H1 (cell line): Measurements from ENCODE around the gene HRCT1. TPM values are rescaled to one million over a fixed set of nuclear protein-coding genes. Genes with fewer than 3 reads are reported as not detected.

ENCODE experiments used
- CTCF ChIA-PET: fragments of 300-600 bp; sonication (Branson Sonifier 250); formaldehyde crosslinking; loops from one replicate; lab custom pipeline; 2021; ENCODE audit not compliant: partially characterized antibody; lab: Charles Lee
- POLR2A ChIA-PET: fragments of 300-600 bp; sonication (Branson Sonifier 250); formaldehyde crosslinking; loops from one replicate; lab custom pipeline; 2021; ENCODE audit warnings: inconsistent platforms; ENCODE audit not compliant: partially characterized antibody; lab: Charles Lee
- DNase-seq, 2 experiments: peaks; one replicate each; pipeline versions ENCODE4 v3.0.0 to v3.0.0-alpha.2; 2010 to 2022; ENCODE audit warnings: low spot score in 2 of 2, low read depth in 1 of 2, mixed read lengths in 1 of 2
- FAIRE-seq: peaks from 2 replicates; lab custom pipeline; 2011; peaks lifted over from hg19 to GRCh38; lab: Jason Lieb, UNC
- H2AFZ ChIP-seq: 2 replicates; pipeline ENCODE4 v1.8.1; 2012; ENCODE audit warnings: low read length, inconsistent platforms
- H2AK5ac ChIP-seq: 2 replicates; pipeline ENCODE4 v1.6.1; 2013; ENCODE audit warnings: low read depth, low read length
- H2BK120ac ChIP-seq: replicated peaks from 2 replicates; pipeline ENCODE3; 2013; ENCODE audit warnings: low read depth, low read length, inconsistent platforms
- H2BK12ac ChIP-seq: 2 replicates; pipeline ENCODE4 v1.6.1; 2013; ENCODE audit warnings: low read depth, low read length
- H2BK15ac ChIP-seq: 2 replicates; pipeline ENCODE4 v1.6.1; 2013; ENCODE audit warnings: low read length
- H2BK20ac ChIP-seq: 2 replicates; pipeline ENCODE4 v1.6.1; 2013; ENCODE audit warnings: low read length
- H2BK5ac ChIP-seq: 2 replicates; pipeline ENCODE4 v1.6.1; 2013; ENCODE audit warnings: low read depth, low read length
- H3K14ac ChIP-seq: 2 replicates; pipeline ENCODE4 v1.6.1; 2013; ENCODE audit warnings: inconsistent platforms; ENCODE audit not compliant: insufficient read length
- H3K18ac ChIP-seq: 2 replicates; pipeline ENCODE4 v1.6.1; 2013; ENCODE audit warnings: low read length; ENCODE audit errors: extremely low read depth
- H3K23ac ChIP-seq: 2 replicates; pipeline ENCODE4 v1.6.1; 2013; ENCODE audit warnings: inconsistent platforms; ENCODE audit not compliant: insufficient read length
- H3K23me2 ChIP-seq: 2 replicates; pipeline ENCODE4 v1.6.1; 2013; ENCODE audit warnings: low read depth, low read length
- H3K27ac ChIP-seq: 2 replicates; pipeline ENCODE4 v1.6.1; 2011; ENCODE audit warnings: low read depth, low read length, inconsistent platforms
- H3K27me3 ChIP-seq, 4 experiments: replicated peaks in 1 of 4; 1 replicate in 1 of 4; 2 replicates in 3 of 4; pipeline versions ENCODE4 v1.6.1 to v1.8.1; 2011 to 2013; ENCODE audit warnings: low read length in 3 of 4, mild to moderate bottlenecking in 3 of 4, inconsistent platforms in 2 of 4, mixed read lengths in 2 of 4, moderate library complexity in 1 of 4; ENCODE audit not compliant: control insufficient read depth in 3 of 4, insufficient read depth in 3 of 4; ENCODE audit errors: extremely low read depth in 1 of 4
- H3K36me3 ChIP-seq, 4 experiments: 2 replicates each; pipeline versions ENCODE4 v1.6.1 to v1.8.1; 2011 to 2013; ENCODE audit warnings: mild to moderate bottlenecking in 4 of 4, low read length in 3 of 4, moderate library complexity in 2 of 4, control low read depth in 1 of 4, inconsistent platforms in 1 of 4; ENCODE audit not compliant: insufficient read depth in 4 of 4, control insufficient read depth in 2 of 4
- H3K4ac ChIP-seq: replicated peaks from 2 replicates; pipeline ENCODE3; 2013; ENCODE audit warnings: low read length, low read depth, mixed read lengths, inconsistent platforms; ENCODE audit not compliant: insufficient read length
- H3K4me1 ChIP-seq, 4 experiments: replicated peaks in 1 of 4; 1 replicate in 1 of 4; 2 replicates in 3 of 4; pipeline versions ENCODE4 v1.6.1 to v1.8.1; 2011 to 2013; ENCODE audit warnings: low read length in 3 of 4, inconsistent platforms in 2 of 4, mixed read lengths in 1 of 4; ENCODE audit not compliant: insufficient read depth in 4 of 4, control insufficient read depth in 3 of 4
- H3K4me2 ChIP-seq, 2 experiments: 2 replicates each; pipeline versions ENCODE4 v1.6.1 to v1.8.1; 2011 to 2013; ENCODE audit warnings: low read depth in 2 of 2, low read length in 2 of 2, control low read depth in 1 of 2, inconsistent platforms in 1 of 2, mild to moderate bottlenecking in 1 of 2; ENCODE audit not compliant: insufficient read depth in 1 of 2
- H3K4me3 ChIP-seq, 4 experiments: fragments of 200-600, 300-600 bp in 1 of 4; sonication (generic), shearing (Covaris generic), sonication (Bioruptor Twin) in 1 of 4; 2 replicates each; pipeline versions ENCODE4 v1.5.1 to v1.8.1; 2011 to 2016; ENCODE audit warnings: low read length in 4 of 4, low read depth in 3 of 4, control low read depth in 2 of 4, inconsistent platforms in 2 of 4, mild to moderate bottlenecking in 2 of 4, mixed read lengths in 1 of 4, moderate library complexity in 1 of 4; ENCODE audit not compliant: insufficient read depth in 2 of 4; ENCODE audit errors: extremely low read depth in 1 of 4
- H3K56ac ChIP-seq: replicated peaks from 2 replicates; pipeline ENCODE3; 2013; ENCODE audit warnings: low read depth, mild to moderate bottlenecking, mixed read lengths, low read length, inconsistent platforms; ENCODE audit not compliant: insufficient read length
- H3K79me1 ChIP-seq: 2 replicates; pipeline ENCODE4 v1.6.1; 2013; ENCODE audit warnings: low read depth, low read length, control low read depth
- H3K79me2 ChIP-seq, 2 experiments: 2 replicates each; pipeline versions ENCODE4 v1.6.1 to v1.8.1; 2012 to 2013; ENCODE audit warnings: low read length in 2 of 2, mild to moderate bottlenecking in 2 of 2, inconsistent platforms in 1 of 2; ENCODE audit not compliant: insufficient read depth in 2 of 2, control insufficient read depth in 1 of 2
- H3K9ac ChIP-seq, 4 experiments: replicated peaks in 1 of 4; 1 replicate in 1 of 4; 2 replicates in 3 of 4; pipeline versions ENCODE4 v1.6.1 to v1.8.1; 2011 to 2013; ENCODE audit warnings: low read depth in 3 of 4, low read length in 3 of 4, control low read depth in 2 of 4, mild to moderate bottlenecking in 2 of 4, moderate library complexity in 2 of 4, inconsistent platforms in 1 of 4; ENCODE audit errors: extremely low read depth in 1 of 4
- H3K9me3 ChIP-seq, 2 experiments: 2 replicates each; pipeline versions ENCODE4 v1.6.1 to v1.8.1; 2012 to 2013; ENCODE audit warnings: mild to moderate bottlenecking in 2 of 2, moderate library complexity in 2 of 2, control low read depth in 1 of 2, inconsistent platforms in 1 of 2, low read depth in 1 of 2, low read length in 1 of 2, mixed read lengths in 1 of 2; ENCODE audit not compliant: insufficient read depth in 2 of 2
- H4K20me1 ChIP-seq, 2 experiments: replicated peaks in 1 of 2; 2 replicates each; pipeline versions ENCODE3 to v1.8.1; 2011 to 2013; ENCODE audit warnings: inconsistent platforms in 2 of 2, low read length in 2 of 2, mild to moderate bottlenecking in 1 of 2; ENCODE audit not compliant: insufficient read depth in 2 of 2, control insufficient read depth in 1 of 2
- H4K5ac ChIP-seq: 2 replicates; pipeline ENCODE4 v1.6.1; 2013; ENCODE audit warnings: low read length, low read depth, mixed read lengths, inconsistent platforms; ENCODE audit not compliant: insufficient read length
- H4K8ac ChIP-seq: 2 replicates; pipeline ENCODE4 v1.8.0; 2013; ENCODE audit warnings: mild to moderate bottlenecking, moderate library complexity, low read length, inconsistent platforms; ENCODE audit not compliant: insufficient read depth; ENCODE audit errors: extremely low read depth
- H4K91ac ChIP-seq: replicated peaks from 2 replicates; pipeline ENCODE3; 2013; ENCODE audit warnings: low read length, mixed read lengths, inconsistent platforms; ENCODE audit not compliant: insufficient read length
- BACH1 ChIP-seq: IDR thresholded peaks from 2 replicates; pipeline ENCODE4 v1.6.1; 2012; ENCODE audit warnings: low read length, improper control_type of control experiment
- CEBPB ChIP-seq: IDR thresholded peaks from 2 replicates; pipeline ENCODE4 v1.6.1; 2012; ENCODE audit warnings: low read depth, low read length
- EZH2 ChIP-seq: fragments of 200-600 bp; sonication (generic); IDR thresholded peaks from 2 replicates; pipeline ENCODE4 v1.7.1; 2012; ENCODE audit warnings: low read depth, mild to moderate bottlenecking, moderate library complexity, low read length, inconsistent platforms; ENCODE audit not compliant: severe bottlenecking
- GABPA ChIP-seq: IDR thresholded peaks from 2 replicates; pipeline ENCODE4 v1.6.1; 2011; ENCODE audit warnings: mild to moderate bottlenecking, low read length, moderate library complexity, borderline replicate concordance; ENCODE audit not compliant: insufficient read depth
- GTF2F1 ChIP-seq: IDR thresholded peaks from 2 replicates; pipeline ENCODE4 v1.6.1; 2012; ENCODE audit warnings: low read depth, low read length, improper control_type of control experiment, borderline replicate concordance
- NANOG ChIP-seq: IDR thresholded peaks from 2 replicates; pipeline ENCODE4 v1.6.1; 2011; ENCODE audit warnings: low read length, low read depth, mild to moderate bottlenecking, inconsistent platforms; ENCODE audit not compliant: insufficient read depth, poor library complexity, severe bottlenecking
- RAD21 ChIP-seq, 2 experiments: IDR thresholded peaks in 1 of 2; conservative IDR thresholded peaks in 1 of 2; 2 replicates each; pipeline ENCODE4 v1.6.1; 2011; ENCODE audit warnings: low read depth in 2 of 2, low read length in 2 of 2, improper control_type of control experiment in 1 of 2, inconsistent platforms in 1 of 2, mild to moderate bottlenecking in 1 of 2, moderate library complexity in 1 of 2
- SIRT6 ChIP-seq: IDR thresholded peaks from one replicate; pipeline ENCODE4 v1.7.1; 2012; ENCODE audit warnings: low read length, inconsistent platforms
- SP2 ChIP-seq: IDR thresholded peaks from 2 replicates; pipeline ENCODE4 v1.6.1; 2012; ENCODE audit warnings: mild to moderate bottlenecking, low read length, inconsistent platforms
- WGBS, 2 experiments: shearing (Covaris generic) in 1 of 2; methylation state at CpG; one replicate each; pipeline versions ENCODE4 v1.1.6 to v1.1.7; 2013 to 2015; ENCODE audit warnings: low lambda C conversion rate in 2 of 2, mixed read lengths in 2 of 2, inconsistent platforms in 1 of 2, low coverage in 1 of 2, missing lambda C conversion rate in 1 of 2; ENCODE audit not compliant: insufficient replicate concordance in 2 of 2, insufficient coverage in 1 of 2, insufficient read length in 1 of 2; ENCODE audit errors: extremely low coverage in 1 of 2, missing lambda C conversion rate in 1 of 2; 5-methylcytosine and 5-hydroxymethylcytosine counted together
- polyA plus RNA-seq, 7 experiments: library from polyadenylated mRNA; depleted of rRNA in 3 of 7; stranded (reverse) in 5 of 7; unstranded in 2 of 7; fragments of >200 nt in 5 of 7; fragments of 200-250 nt in 2 of 7; gene quantifications; 1 replicate in 5 of 7; 2 replicates in 1 of 7; 4 replicates in 1 of 7; pipeline versions ENCODE4 v1.2.1 to v1.2.3, GENCODE V29; 2011 to 2013; ENCODE audit warnings: missing spikeins in 2 of 7, mixed read lengths in 2 of 7
- total RNA-seq: library from RNA; stranded (reverse); fragmentation: NEBNext Ultra II Directional; extraction: Animal tissue kit (Norgen Biotek cat#: 25700); gene quantifications from 2 replicates; pipeline ENCODE4 v1.2.1, GENCODE V29; 2021

The HRCT1 gene
- total and polyA plus RNA-seq, 2 of the 8 experiments (the other 6 are each of a cell fraction or from before 2014, with no cell fraction given), result not detected

GRCh38 chr9:35939679-35940250 lies 33.8 kb downstream of the HRCT1 start:
- Histone ChIP-seq H2BK120ac (no peak overlapping the region), H4K8ac (no peak overlapping the region), H3K14ac (no peak overlapping the region), H3K4me3 (no peak overlapping the region), H2BK12ac (no peak overlapping the region), H3K9me3 (no peaks in the 10 kb centered on the region), H3K36me3 (no peaks in the 10 kb centered on the region), H2AFZ (no peak overlapping the region), H2BK15ac (no peak overlapping the region), H2AK5ac (no peak overlapping the region), H4K91ac (no peak overlapping the region), H3K79me1 (no peaks in the 10 kb centered on the region), H2BK5ac (no peak overlapping the region), H3K27me3 (peaks cover 7 to 39% (median 25%) of the 10 kb centered on the region in 4 experiments), H3K27ac (no peak overlapping the region), H2BK20ac (no peak overlapping the region), H3K9ac (no peak overlapping the region), H3K4me1 (no peaks in the 10 kb centered on the region), H3K18ac (no peak overlapping the region), H3K79me2 (no peaks in the 10 kb centered on the region), H3K56ac (no peak overlapping the region), H3K4ac (no peak overlapping the region), H3K23ac (no peak overlapping the region), H4K5ac (no peak overlapping the region), H3K4me2 (no peak overlapping the region), H3K23me2 (no peaks in the 10 kb centered on the region), H4K20me1 (no peaks in the 10 kb centered on the region)
- ChIA-PET CTCF (interaction anchor here (1.1 to 2.6 kb wide), 4 partner anchors 15 to 37 kb away, joined by 3 to 13 read pairs (median 6); partner anchors contain the start of gene SPAAR), POLR2A (no interaction called here)
- WGBS, 2 experiments, result 84% methylated on average over 8 of the region's 8 CpGs; no CpG with 5 or more reads in 1 of the 2 experiments
- TF ChIP-seq SIRT6 (no peak), GABPA (no peak), RAD21 (IDR thresholded peaks at IDR 0.05 in 1 of 2, conservative IDR thresholded peaks at IDR 0.05 in 1 of 2; ENCODE audit: low read depth in 2 of 2, low read length in 2 of 2) (no peak), CEBPB (no peak), NANOG (no peak), BACH1 (no peak), GTF2F1 (no peak), SP2 (no peak), EZH2 (no peak)
- FAIRE-seq (no peak), DNase-seq (no peak)
